H9 (cell line): Measurements from ENCODE around the gene RGS6. TPM values are rescaled to one million over a fixed set of nuclear protein-coding genes. Genes with fewer than 3 reads are reported as not detected.

Source experiments
- DNase-seq: peaks from one replicate; pipeline ENCODE4 v3.0.0-alpha.2; 2017
- H2AFZ ChIP-seq: one replicate; pipeline ENCODE4 v1.6.1; 2013; ENCODE audit warnings: mild to moderate bottlenecking, low read length, control low read depth, moderate library complexity
- H2AK5ac ChIP-seq: 2 replicates; pipeline ENCODE4 v1.6.1; 2013; ENCODE audit warnings: low read length, control low read depth, mixed read lengths; ENCODE audit not compliant: insufficient read length
- H2BK120ac ChIP-seq: one replicate; pipeline ENCODE4 v1.6.1; 2013; ENCODE audit warnings: low read depth, mild to moderate bottlenecking, low read length, control low read depth, inconsistent platforms; ENCODE audit not compliant: poor library complexity, severe bottlenecking
- H2BK12ac ChIP-seq: 2 replicates; pipeline ENCODE4 v1.6.1; 2013; ENCODE audit warnings: low read length, control low read depth, mixed read lengths, low read depth; ENCODE audit not compliant: insufficient read length
- H2BK15ac ChIP-seq: 2 replicates; pipeline ENCODE4 v1.6.1; 2013; ENCODE audit warnings: low read depth, low read length, control low read depth
- H2BK20ac ChIP-seq: one replicate; pipeline ENCODE4 v1.6.1; 2013; ENCODE audit warnings: low read depth, mild to moderate bottlenecking, low read length, control low read depth, inconsistent platforms; ENCODE audit not compliant: poor library complexity, severe bottlenecking
- H2BK5ac ChIP-seq: 2 replicates; pipeline ENCODE4 v1.6.1; 2013; ENCODE audit warnings: low read length, control low read depth, mixed read lengths; ENCODE audit not compliant: insufficient read length
- H3K14ac ChIP-seq: 2 replicates; pipeline ENCODE4 v1.6.1; 2013; ENCODE audit warnings: low read length, control low read depth; ENCODE audit not compliant: insufficient read depth
- H3K18ac ChIP-seq: 2 replicates; pipeline ENCODE4 v1.6.1; 2013; ENCODE audit warnings: low read depth, mild to moderate bottlenecking, mixed read lengths, low read length, control low read depth; ENCODE audit not compliant: insufficient read length
- H3K23ac ChIP-seq: 2 replicates; pipeline ENCODE4 v1.6.1; 2013; ENCODE audit warnings: low read length, control low read depth, mixed read lengths, low read depth; ENCODE audit not compliant: insufficient read length
- H3K23me2 ChIP-seq: 2 replicates; pipeline ENCODE4 v1.6.1; 2013; ENCODE audit warnings: low read depth, mild to moderate bottlenecking, mixed read lengths, low read length, control low read depth; ENCODE audit not compliant: insufficient read length, poor library complexity, severe bottlenecking
- H3K27ac ChIP-seq: 2 replicates; pipeline ENCODE4 v1.5.1; 2013; ENCODE audit warnings: low read length, control low read depth, mixed read lengths, low read depth; ENCODE audit not compliant: insufficient read length
- H3K27me3 ChIP-seq: 2 replicates; pipeline ENCODE4 v1.6.1; 2013; ENCODE audit warnings: low read length, control low read depth, inconsistent platforms; ENCODE audit not compliant: insufficient read depth
- H3K4ac ChIP-seq: 2 replicates; pipeline ENCODE4 v1.6.1; 2013; ENCODE audit warnings: low read depth, mild to moderate bottlenecking, control low read depth, inconsistent platforms, low read length, moderate library complexity
- H3K4me1 ChIP-seq: 2 replicates; pipeline ENCODE4 v1.6.1; 2013; ENCODE audit warnings: low read length, control low read depth, inconsistent platforms; ENCODE audit not compliant: insufficient read depth
- H3K4me2 ChIP-seq: 2 replicates; pipeline ENCODE4 v1.6.1; 2013; ENCODE audit warnings: low read length, control low read depth, mixed read lengths; ENCODE audit not compliant: insufficient read length, insufficient read depth
- H3K56ac ChIP-seq: 2 replicates; pipeline ENCODE4 v1.6.1; 2013; ENCODE audit warnings: low read depth, mild to moderate bottlenecking, mixed read lengths, low read length, control low read depth; ENCODE audit not compliant: insufficient read length
- H3K79me1 ChIP-seq: 2 replicates; pipeline ENCODE4 v1.6.1; 2013; ENCODE audit warnings: low read depth, mild to moderate bottlenecking, moderate library complexity, low read length, control low read depth, inconsistent platforms; ENCODE audit not compliant: insufficient read depth, poor library complexity, severe bottlenecking
- H3K79me2 ChIP-seq: 2 replicates; pipeline ENCODE4 v1.6.1; 2013; ENCODE audit warnings: low read length, control low read depth, inconsistent platforms; ENCODE audit not compliant: insufficient read depth
- H3K9ac ChIP-seq: 2 replicates; pipeline ENCODE4 v1.6.1; 2013; ENCODE audit warnings: low read length, control low read depth, mixed read lengths; ENCODE audit not compliant: insufficient read length; ENCODE audit errors: extremely low read depth
- H3K9me3 ChIP-seq: one replicate; pipeline ENCODE4 v1.6.1; 2013; ENCODE audit warnings: low read depth, low read length, inconsistent platforms; ENCODE audit not compliant: control insufficient read depth
- H3T11ph ChIP-seq: one replicate; pipeline ENCODE4 v1.6.1; 2013; ENCODE audit warnings: mild to moderate bottlenecking, low read length, control low read depth, inconsistent platforms
- H4K20me1 ChIP-seq: one replicate; pipeline ENCODE4 v1.6.1; 2013; ENCODE audit not compliant: control insufficient read depth, insufficient read length, insufficient read depth
- H4K5ac ChIP-seq: 2 replicates; pipeline ENCODE4 v1.6.1; 2013; ENCODE audit warnings: low read depth, mild to moderate bottlenecking, mixed read lengths, low read length, control low read depth; ENCODE audit not compliant: insufficient read length
- H4K8ac ChIP-seq: replicated peaks from 2 replicates; pipeline ENCODE4 v1.6.1; 2013; ENCODE audit warnings: low read length, control low read depth, mixed read lengths, low read depth; ENCODE audit not compliant: insufficient read length
- H4K91ac ChIP-seq: 2 replicates; pipeline ENCODE4 v1.6.1; 2013; ENCODE audit warnings: low read depth, mild to moderate bottlenecking, moderate library complexity, mixed read lengths, low read length, control low read depth; ENCODE audit not compliant: insufficient read length
- H3K27ac Mint-ChIP-seq, 3 experiments: 2 replicates in 2 of 3; 3 replicates in 1 of 3; pipeline ENCODE4 v1.8.0; 2020 to 2021; ENCODE audit warnings: mixed read lengths in 3 of 3, mild to moderate bottlenecking in 1 of 3, moderate library complexity in 1 of 3
- H3K27me3 Mint-ChIP-seq: 2 replicates; pipeline ENCODE4 v1.8.0; 2021; ENCODE audit warnings: low read depth, mild to moderate bottlenecking, moderate library complexity, mixed read lengths
- H3K36me3 Mint-ChIP-seq, 3 experiments: 2 replicates in 2 of 3; 3 replicates in 1 of 3; pipeline ENCODE4 v1.8.0; 2020 to 2021; ENCODE audit warnings: low read depth in 3 of 3, mixed read lengths in 3 of 3; ENCODE audit not compliant: insufficient read depth in 1 of 3
- H3K4me1 Mint-ChIP-seq, 2 experiments: 2 replicates each; pipeline ENCODE4 v1.8.0; 2020; ENCODE audit warnings: mixed read lengths in 2 of 2
- H3K4me3 Mint-ChIP-seq, 2 experiments: 2 replicates in 1 of 2; 3 replicates in 1 of 2; pipeline ENCODE4 v1.8.0; 2020 to 2021; ENCODE audit warnings: mild to moderate bottlenecking in 2 of 2, mixed read lengths in 2 of 2, moderate library complexity in 1 of 2
- H3K9me3 Mint-ChIP-seq, 2 experiments: 2 replicates in 1 of 2; 3 replicates in 1 of 2; pipeline ENCODE4 v1.8.0; 2020; ENCODE audit warnings: mild to moderate bottlenecking in 2 of 2, mixed read lengths in 2 of 2, moderate library complexity in 1 of 2
- CTCF ChIP-seq: fragments of 200-600 bp; sonication (generic); conservative IDR thresholded peaks from 3 replicates; pipeline ENCODE4 v1.8.0; 2021; ENCODE audit warnings: antibody characterized with exemption, mild to moderate bottlenecking
- WGBS: extraction: QIAGEN DNeasy Blood & Tissue Kit; methylation state at CpG from one replicate; pipeline ENCODE4 v1.1.7; 2013; ENCODE audit warnings: missing lambda C conversion rate, low lambda C conversion rate, mixed read lengths; ENCODE audit not compliant: insufficient read length; ENCODE audit errors: extremely low coverage; 5-methylcytosine and 5-hydroxymethylcytosine counted together
- total RNA-seq: library from RNA; stranded (reverse); gene quantifications from 2 replicates; pipeline ENCODE4 v1.2.1, GENCODE V29; 2021

Gene RGS6
- total RNA-seq, 1 experiment from 2014 or later: 3.0 TPM

GRCh38 chr14:72064501-72064900, 132.3 kb downstream of the RGS6 start:
- H2BK15ac ChIP-seq: no peak overlapping the region
- no peak overlapping the region for H3K14ac ChIP-seq
- H3K79me2 ChIP-seq: no peaks in the 10 kb centered on the region
- no peak overlapping the region for H2AK5ac ChIP-seq
- H3K9ac ChIP-seq: no peak overlapping the region
- no peak overlapping the region for H2BK20ac ChIP-seq
- H2BK5ac ChIP-seq: no peak overlapping the region
- H4K20me1 ChIP-seq: no peaks in the 10 kb centered on the region
- Mint-ChIP-seq H3K9me3 (no peaks in the 10 kb centered on the region), H3K27ac (no peak overlapping the region), H3K4me3 (no peak overlapping the region), H3K4me1 (peaks cover 4 to 5% of the 10 kb centered on the region in 2 experiments; a peak in 3 of 4 replicates), H3K27me3 (no peaks in the 10 kb centered on the region), H3K36me3 (no peaks in the 10 kb centered on the region)
- no peaks in the 10 kb centered on the region for H3K9me3 ChIP-seq
- TF ChIP-seq CTCF: no peak
- no peak overlapping the region for H2BK12ac ChIP-seq
- H3K27me3 ChIP-seq: no peaks in the 10 kb centered on the region
- no peak overlapping the region for H4K5ac ChIP-seq
- H3K79me1 ChIP-seq: no peaks in the 10 kb centered on the region
- H3K18ac ChIP-seq: no peak overlapping the region
- no peak overlapping the region for H3K56ac ChIP-seq
- no peak overlapping the region for H3T11ph ChIP-seq
- no peak overlapping the region for H2AFZ ChIP-seq
- no peak overlapping the region for H4K8ac ChIP-seq
- DNase-seq: no peak
- no peak overlapping the region for H3K4ac ChIP-seq
- H3K23me2 ChIP-seq: no peaks in the 10 kb centered on the region
- WGBS: no CpG with 5 or more reads among the region's 4 CpGs
- H3K4me2 ChIP-seq: no peak overlapping the region
- H3K27ac ChIP-seq: no peak overlapping the region
- no peak overlapping the region for H2BK120ac ChIP-seq
- peaks cover 2% of the 10 kb centered on the region; the same call in 1 of the 2 replicates for H3K4me1 ChIP-seq
- no peak overlapping the region for H3K23ac ChIP-seq
- H4K91ac ChIP-seq: no peak overlapping the region
